A204.1 (cell line): ENCODE measurements around the gene RSPH3.
"Not testable (repeated sequence)": the region's sequence is repeated elsewhere in the genome, so short reads cannot be mapped to it uniquely, and the experiment has no call there.

Experiments
- FAIRE-seq: peaks from 2 replicates; lab custom pipeline; 2012; peaks lifted over from hg19 to GRCh38; lab: Jason Lieb, UNC

The RSPH3 gene

GRCh38 chr6:159023893-159024292 is 23.9 kb upstream of the RSPH3 start:
- no peak for FAIRE-seq

GRCh38 chr6:159020011-159020410 is 20.0 kb upstream of the RSPH3 start:
- no peak for FAIRE-seq

- no peak for FAIRE-seq
Observed at GRCh38 chr6:159017757-159018559, 18.0 kb upstream of the RSPH3 start.

- no peak for FAIRE-seq
Observed at GRCh38 chr6:159014406-159014805, 14.4 kb upstream of the RSPH3 start.

DNA sequence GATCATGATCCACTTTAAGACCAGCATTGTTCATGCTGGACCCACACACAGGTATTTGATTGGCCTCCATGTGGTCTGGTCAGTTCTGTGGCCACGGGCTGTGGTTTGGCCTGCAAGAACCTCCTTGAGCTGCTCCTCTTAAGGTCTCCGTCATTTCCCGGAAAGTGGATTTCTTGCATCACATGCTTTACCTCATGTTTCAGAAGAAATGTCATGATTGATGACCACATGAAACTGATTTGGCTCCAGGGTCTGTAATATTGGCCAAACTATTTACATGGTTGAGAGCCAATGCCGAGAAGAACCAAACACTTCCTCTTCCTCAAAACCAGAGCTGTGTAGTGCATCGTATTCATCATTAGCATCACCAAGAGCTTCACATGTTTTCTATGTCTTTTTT is 13.2 kb upstream of the RSPH3 start:
- FAIRE-seq = no peak

GRCh38 chr6:159012201-159012600 is 12.2 kb upstream of the RSPH3 start:
- no peak for FAIRE-seq

GRCh38 chr6:159010037-159010612 is 10.1 kb upstream of the RSPH3 start:
- not testable (repeated sequence) for FAIRE-seq

GRCh38 chr6:159008656-159009288 is 8.8 kb upstream of the RSPH3 start:
- FAIRE-seq = no peak

- no peak for FAIRE-seq
Observed at GRCh38 chr6:159007510-159007909, 7.5 kb upstream of the RSPH3 start.

GRCh38 chr6:159005436-159005835 is 5.4 kb upstream of the RSPH3 start:
- FAIRE-seq = no peak

DNA sequence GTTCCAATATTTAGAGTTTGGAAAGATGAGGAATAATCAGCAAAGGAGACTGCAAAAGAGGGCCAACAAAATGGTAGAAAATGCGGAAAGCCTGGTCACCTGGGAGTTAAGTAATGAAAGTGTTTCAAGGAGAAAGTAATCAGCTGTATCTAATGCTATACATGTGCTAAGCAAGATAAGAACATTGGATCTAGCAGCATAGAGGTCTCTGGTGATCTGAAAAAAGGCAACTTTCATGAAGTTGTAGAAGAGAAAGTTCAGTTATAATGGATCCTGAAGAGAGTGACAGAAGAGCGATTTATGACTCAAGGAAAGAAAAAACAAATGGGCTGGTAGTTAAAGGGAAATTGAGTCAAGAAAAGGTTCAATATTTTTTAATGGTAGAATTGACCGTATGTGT is 4.6 kb upstream of the RSPH3 start:
- no peak for FAIRE-seq

- no peak for FAIRE-seq
Observed at GRCh38 chr6:159002432-159003155, 2.6 kb upstream of the RSPH3 start.

DNA sequence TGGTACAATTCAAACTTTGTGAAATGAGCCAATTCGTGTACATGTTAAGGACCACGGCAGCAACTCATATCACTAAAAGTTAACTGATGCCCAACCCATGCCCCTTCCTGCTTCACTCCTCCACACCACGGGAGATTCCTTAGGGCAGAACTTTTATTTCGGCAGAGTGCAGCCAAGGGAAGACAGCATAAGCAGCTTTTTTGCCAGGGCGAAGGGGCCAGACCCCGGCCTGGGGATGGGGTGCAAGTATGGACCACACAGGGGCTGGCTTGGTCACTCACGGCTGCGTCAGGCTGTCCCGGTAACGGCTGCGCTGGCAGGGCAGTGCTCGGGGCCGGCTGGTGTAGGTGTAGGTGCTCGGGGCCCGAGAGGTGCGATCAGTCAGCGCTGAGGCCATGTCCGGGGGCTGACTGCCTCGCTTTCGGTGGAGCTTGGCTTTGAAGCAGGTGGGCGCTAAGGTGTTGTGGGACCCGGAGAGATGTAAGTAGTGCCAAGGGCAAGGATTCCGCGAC is 792 bp downstream of the RSPH3 start:
- no peak for FAIRE-seq

DNA sequence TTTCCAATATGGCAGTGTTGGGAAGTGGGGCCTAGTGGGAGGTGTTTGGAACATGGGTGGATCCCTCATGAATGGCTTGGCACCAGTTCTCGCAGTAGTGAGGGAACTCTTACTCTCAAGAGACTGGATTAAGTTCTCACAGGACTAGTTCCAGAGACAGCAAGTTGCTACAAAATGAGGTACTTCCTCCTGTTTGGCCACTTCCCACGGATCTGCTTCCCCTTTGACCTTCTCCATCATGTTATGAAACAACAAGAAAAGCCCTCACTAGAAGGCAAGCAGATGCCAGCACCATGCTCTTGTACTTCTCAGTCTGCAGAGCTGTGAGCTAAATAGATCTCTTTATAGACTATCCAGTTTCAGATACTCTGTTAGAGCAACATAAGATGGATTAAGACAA is 3.1 kb downstream of the RSPH3 start:
- FAIRE-seq = no peak

DNA sequence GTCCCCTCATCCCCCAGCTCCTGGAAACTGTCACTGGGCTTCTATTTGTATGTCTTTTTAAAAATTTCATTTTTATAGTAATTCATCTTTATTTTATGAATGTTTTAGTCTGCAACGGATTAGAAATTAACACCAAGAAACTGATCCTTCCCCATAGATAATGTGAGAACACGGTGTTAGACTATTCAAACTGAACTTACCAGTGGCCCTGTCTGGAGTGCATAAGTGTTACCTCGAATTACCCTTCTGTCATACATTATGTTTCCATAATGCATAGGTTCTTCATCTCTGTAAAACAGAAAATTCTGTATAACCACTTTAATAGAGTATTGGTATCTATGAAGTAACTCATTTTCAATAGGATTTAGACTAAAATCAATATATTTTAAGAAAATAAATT is 6.4 kb downstream of the RSPH3 start:
- no peak for FAIRE-seq

- FAIRE-seq = no peak
Observed at GRCh38 chr6:158991017-158991723, 8.8 kb downstream of the RSPH3 start.

GRCh38 chr6:158989711-158990110 is 10.3 kb downstream of the RSPH3 start:
- not testable (repeated sequence) for FAIRE-seq

DNA sequence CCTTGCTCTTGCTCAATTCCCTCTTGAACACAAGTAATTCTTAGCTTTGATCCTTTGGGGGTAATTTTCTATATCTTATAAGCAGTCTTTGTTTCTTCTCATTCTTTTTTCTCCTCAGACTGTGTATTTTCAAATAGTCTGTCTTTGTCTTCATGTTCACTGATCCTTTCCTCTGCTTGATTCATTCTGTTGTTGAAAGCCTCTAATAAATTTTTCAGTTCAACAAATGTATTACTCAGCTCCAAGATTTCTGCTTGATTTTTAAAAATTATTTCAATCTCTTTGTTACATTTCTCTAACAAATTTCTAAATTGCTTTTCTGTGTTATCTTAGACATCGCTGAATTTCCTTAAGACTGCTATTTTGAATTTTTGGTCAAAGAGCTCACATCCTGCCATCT is 11.5 kb downstream of the RSPH3 start:
- FAIRE-seq = no peak

GRCh38 chr6:158987657-158988056 is 12.3 kb downstream of the RSPH3 start:
- FAIRE-seq = no peak

DNA sequence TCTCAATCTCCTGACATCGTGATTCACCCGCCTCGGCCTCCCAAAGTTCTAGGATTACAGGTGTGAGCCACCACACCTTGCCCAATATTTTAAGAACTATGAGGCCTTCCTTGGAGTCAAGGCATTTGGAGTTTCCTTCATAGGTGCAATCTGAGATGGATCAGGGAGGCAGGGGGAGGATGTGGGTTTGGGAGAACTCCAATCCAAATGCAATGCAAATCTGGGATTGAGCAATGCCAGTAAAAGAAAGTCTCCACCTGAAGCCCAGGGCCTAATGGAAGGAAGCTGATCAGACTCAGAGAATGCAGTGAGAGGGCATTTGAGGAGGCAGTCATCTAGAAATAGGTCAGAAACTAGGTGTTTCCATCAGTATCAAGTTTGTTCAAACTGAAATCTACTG is 21.2 kb downstream of the RSPH3 start:
- no peak for FAIRE-seq

- FAIRE-seq = no peak
Observed at GRCh38 chr6:158977382-158977781, 22.6 kb downstream of the RSPH3 start.
